ENCODE measurements around the gene ZNF500.
"Not testable (repeated sequence)": the region's sequence is repeated elsewhere in the genome, so short reads cannot be mapped to it uniquely, and the experiment has no call there.

ZNF500 gene

DNA sequence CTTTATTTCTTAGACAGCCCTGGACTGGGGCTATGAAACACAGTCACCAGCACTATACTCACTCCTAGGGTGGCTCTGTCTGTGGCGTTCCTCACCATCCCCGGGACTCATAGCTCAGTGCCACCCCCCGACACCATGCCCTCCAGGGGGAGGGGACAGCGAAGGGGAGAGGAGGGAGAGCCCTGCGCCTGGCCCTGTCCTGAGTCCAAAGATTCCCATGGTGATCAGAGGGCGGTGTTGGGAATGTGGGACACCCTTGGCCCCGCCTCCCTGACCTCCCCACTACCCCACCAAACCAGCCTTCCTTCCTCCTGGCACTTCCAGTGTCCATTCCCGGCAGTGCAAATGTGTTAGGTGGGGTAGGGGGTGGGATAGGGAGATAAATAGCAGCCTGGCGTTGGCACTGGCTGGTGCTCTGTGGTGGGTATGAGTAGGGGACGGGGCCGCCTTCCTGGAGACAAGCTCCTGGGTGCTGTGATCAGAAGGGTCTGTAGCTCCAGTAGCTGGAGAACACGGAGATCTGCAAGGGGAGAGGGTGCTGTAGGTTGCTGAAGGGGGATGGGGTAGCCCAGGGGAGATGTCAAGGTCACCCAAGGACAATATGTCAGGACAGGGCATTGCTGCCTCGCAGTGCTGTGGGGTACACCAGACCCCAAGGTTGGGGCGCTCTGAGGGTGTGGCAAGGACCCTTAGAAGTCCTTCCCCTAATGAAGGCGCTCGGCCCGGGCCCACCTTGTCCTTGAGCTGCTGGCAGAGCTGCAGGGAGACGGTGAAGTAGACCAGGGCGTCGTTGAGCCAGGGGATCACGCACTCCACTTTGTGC lies 30.2 kb upstream of the ZNF500 start:
- no peak for DNase-seq (ENCODE audit: low spot score)

DNA sequence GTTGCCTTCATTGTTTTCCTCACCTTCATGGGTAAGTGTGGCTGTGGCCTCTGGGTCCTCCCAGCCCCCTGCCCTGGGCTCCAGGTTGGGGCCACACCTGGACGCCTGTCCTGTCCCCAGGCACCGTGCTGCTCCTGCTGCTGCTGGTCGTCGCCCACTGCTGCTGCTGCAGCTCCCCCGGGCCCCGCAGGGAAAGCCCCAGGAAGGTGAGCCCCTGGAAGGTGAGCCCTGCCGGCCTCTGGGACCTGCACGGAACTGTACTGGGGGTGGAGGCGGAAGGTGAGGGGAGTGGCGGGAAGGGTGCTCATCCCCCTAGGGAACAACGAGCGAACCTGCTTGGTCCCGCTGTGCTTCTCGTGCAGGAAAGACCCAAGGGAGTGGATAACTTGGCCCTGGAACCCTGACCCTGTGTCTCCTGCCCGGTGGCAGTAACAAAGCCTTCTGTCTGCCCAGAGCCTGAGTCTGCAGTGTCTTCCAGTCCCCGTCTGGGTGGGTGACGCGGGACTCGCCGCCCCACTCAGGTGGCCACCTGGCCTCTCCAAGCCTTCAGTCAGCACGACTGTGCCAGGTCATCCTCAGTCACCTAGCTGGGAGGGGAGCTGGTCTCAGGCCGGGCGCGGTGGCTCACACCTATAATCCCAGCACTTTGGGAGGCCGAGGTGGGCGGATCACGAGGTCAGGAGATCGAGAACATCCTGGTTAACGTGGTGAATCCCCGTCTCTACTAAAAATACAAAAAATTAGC lies 29.0 kb upstream of the ZNF500 start:
- DNase-seq (ENCODE audit: low spot score), result no peak

DNA sequence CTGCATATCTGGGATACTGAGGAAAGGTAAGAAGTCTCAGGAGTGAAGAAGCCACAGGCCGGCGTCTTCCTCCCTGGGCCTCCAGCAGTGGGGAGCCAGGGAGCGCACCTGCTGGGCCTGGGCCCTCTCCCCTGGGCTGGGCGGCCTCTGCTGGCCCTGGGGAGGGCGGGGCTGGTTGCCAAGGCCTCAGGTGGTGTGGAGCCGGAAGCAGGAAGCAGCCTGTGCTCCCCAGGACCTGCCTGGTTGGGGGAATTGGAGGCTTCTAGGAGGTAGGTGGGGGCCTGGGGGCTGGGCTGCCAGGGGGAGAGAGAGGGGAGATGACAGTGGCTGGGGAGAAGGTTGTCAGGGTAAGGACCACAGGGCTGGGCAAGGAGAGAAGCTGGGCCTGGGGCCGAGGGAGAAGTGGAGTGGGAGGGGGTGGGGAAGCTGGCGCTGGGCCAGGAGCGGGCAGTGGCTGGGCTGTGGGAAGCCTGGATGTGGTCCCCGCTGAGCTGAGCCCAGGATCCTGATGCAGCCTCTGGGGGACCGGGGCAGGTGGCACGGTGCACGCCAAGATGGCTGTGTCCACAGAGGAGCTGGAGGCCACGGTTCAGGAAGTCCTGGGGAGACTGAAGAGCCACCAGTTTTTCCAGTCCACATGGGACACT lies 28.3 kb upstream of the ZNF500 start, which contains the start of gene SMIM22:
TSS of gene SMIM22 (plus strand) at position 189 of the 647 bp plus-strand sequence. CDS start at position 555, 366 bp downstream.
- no peak for DNase-seq (ENCODE audit: low spot score)

- DNase-seq (ENCODE audit: low spot score), result no peak
Measured at GRCh38 chr16:4792951-4793513, 26.1 kb upstream of the ZNF500 start.

GRCh38 chr16:4790871-4791270 lies 23.9 kb upstream of the ZNF500 start:
- no peak for DNase-seq (ENCODE audit: low spot score)

DNA sequence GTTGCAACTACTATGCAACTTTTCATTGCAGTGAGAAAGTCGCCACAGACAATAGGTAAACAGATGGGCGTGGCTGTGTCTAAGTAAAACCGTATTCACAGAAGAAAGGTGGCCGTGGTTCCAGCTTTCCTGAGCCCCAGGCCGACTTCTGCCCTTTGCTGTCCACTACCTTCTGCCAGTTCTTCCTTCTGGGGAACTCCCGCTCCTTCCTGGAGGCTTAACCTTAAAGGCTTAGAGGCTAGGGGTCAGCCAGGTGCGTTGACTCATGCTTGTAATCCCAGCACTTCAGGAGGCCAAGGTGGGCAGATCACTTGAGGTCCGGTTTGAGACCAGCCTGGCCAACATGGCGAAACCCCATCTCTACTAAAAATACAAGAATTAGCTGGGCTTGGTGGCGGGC lies 23.3 kb upstream of the ZNF500 start:
- no peak for DNase-seq (ENCODE audit: low spot score)

DNA sequence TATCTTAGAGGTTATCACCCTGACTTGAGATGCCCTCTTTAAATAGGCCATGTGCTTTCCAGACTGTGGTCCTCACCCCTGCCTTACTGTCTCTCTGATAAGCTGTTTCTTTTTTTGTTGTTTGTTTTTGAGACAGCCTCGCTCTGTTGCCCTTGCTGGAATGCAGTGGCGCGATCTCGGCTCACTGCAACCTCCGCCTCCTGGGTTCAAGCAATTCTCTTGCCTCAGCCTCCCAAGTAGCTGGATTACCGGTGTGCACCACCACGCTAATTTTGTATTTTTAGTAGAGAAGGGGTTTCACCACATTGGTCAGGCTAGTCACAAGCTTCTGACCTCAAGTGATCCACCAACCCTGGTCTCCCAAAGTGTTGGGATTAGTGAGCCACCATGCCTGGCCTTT lies 21.9 kb upstream of the ZNF500 start:
- no peak for DNase-seq (ENCODE audit: low spot score)

- no peak for DNase-seq (ENCODE audit: low spot score)
Measured at GRCh38 chr16:4788489-4788889, 21.5 kb upstream of the ZNF500 start.

- no peak for DNase-seq (ENCODE audit: low spot score)
Measured at GRCh38 chr16:4787627-4788482, 20.9 kb upstream of the ZNF500 start, which contains the start of gene SEPTIN12. TSS of gene SEPTIN12 (minus strand) at chr16:4788345. CDS start at chr16:4787645, 700 bp downstream.

DNA sequence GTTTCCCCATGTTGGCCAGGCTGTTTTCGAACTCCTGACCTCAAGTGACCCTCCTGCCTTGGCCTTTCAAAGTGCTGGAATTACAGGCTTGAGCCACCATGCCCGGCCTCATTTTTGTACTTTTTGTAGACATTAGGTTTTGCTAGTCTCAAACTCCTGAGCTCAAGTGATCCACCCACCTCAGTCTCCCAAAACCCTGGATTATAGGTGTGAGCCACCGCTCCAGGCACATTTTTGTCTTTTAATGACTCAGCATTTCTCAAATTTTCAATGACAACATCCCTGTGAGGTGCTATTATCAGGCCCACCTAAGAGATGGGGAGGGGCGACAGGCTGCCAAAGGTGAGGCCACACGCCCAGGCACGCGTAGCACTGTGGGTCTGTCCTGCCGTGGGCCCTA lies 20.1 kb upstream of the ZNF500 start:
- DNase-seq (ENCODE audit: low spot score), result no peak

GRCh38 chr16:4785758-4786433 lies 18.9 kb upstream of the ZNF500 start:
- no peak for DNase-seq (ENCODE audit: low spot score)

GRCh38 chr16:4784444-4784987 lies 17.6 kb upstream of the ZNF500 start:
- DNase-seq (ENCODE audit: low spot score), result not testable (repeated sequence)

- DNase-seq (ENCODE audit: low spot score), result no peak
Measured at GRCh38 chr16:4783951-4784336, 17.0 kb upstream of the ZNF500 start.

DNA sequence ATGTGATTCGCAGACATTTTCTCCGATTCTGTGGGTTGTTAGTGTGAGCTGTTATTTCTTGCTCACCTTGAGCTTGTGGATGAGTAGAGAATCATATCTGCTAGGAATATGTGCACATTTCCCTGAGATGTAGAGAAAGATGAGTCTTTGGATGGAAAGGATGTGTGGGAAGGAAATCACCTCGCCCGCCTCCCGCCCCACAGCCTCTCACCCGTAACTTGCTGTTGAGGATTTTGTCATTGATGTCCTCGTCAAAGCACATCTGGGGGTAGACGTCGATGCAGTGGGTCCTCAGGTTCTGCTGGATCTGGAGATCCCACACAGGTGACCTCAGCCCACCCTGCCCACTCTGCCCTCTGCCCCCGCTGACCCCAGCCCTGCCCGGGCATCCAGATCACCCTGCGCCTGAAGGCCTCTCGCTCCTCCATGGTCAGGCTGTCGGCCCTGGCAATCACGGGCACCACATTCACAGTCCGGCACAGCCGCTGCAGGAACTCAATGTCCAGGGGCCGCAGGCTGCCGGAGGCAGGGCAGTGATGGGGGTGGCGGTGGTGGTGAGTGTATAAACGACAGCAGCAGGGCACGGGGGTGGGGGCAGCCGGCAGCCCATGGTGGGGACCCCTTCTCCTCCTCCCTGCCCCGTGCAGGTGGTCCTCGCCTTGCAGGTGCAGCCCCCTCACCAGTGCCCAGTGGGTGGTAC lies 16.4 kb upstream of the ZNF500 start:
- no peak for DNase-seq (ENCODE audit: low spot score)

- no peak for DNase-seq (ENCODE audit: low spot score)
Measured at GRCh38 chr16:4780235-4780634, 13.3 kb upstream of the ZNF500 start.

- no peak for DNase-seq (ENCODE audit: low spot score)
Measured at GRCh38 chr16:4778050-4778392, 11.1 kb upstream of the ZNF500 start.

- no peak for DNase-seq (ENCODE audit: low spot score)
Measured at GRCh38 chr16:4777339-4778049, 10.5 kb upstream of the ZNF500 start.

DNA sequence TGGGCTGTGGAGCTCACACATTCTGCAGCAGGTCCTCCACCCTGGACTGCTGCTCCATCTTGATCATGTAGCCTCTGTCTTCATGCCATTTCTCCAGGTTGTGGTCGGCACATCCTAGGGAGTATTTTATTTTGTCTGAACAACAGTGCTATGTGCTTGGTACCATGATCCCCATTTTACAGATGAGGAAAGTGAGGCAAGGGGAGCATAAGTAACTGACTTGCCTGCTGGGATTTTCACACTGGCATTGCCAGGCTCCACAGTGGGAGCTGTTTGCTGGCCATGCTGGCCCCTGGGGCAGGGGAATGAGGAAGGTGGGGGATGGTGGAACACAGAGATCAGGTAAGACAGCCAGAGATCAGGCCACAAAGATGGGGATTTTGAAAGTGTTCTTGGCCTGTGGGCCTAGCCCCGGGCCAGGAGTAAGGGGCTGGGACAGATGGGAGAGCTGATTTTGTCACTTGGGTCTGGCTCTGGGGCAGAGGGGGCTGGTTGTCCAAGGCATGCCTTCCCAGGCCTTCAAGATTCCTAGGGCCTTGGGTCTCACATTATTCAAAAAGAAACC lies 9.3 kb upstream of the ZNF500 start:
- no peak for DNase-seq (ENCODE audit: low spot score)

- DNase-seq (ENCODE audit: low spot score), result no peak
Measured at GRCh38 chr16:4775005-4775404, 8.0 kb upstream of the ZNF500 start.
